Epithelial cell of proximal tubule (primary cell): ENCODE measurements around the gene MIPOL1. TPM values are rescaled to one million over a fixed set of nuclear protein-coding genes. Genes with fewer than 3 reads are reported as not detected.

Source experiments
- DNase-seq: peaks from one replicate; pipeline ENCODE4 v3.0.0-alpha.2; 2011; ENCODE audit warnings: low read depth
- H3K4me3 ChIP-seq: 2 replicates; pipeline ENCODE4 v1.5.1; 2011; ENCODE audit warnings: low read depth, mild to moderate bottlenecking, low read length
- CTCF ChIP-seq: conservative IDR thresholded peaks from 2 replicates; pipeline ENCODE4 v1.5.1; 2012; ENCODE audit warnings: low read depth, mild to moderate bottlenecking, low read length
- total RNA-seq: library from RNA; depleted of rRNA; stranded (reverse); fragments of >200 nt; gene quantifications from 2 replicates; pipeline ENCODE4 v1.2.3, GENCODE V29; 2015

The MIPOL1 gene
- total RNA-seq, 1 donor from 2014 or later: 5.7 TPM

GRCh38 chr14:37257501-37258070 is 59.8 kb downstream of the MIPOL1 start:
- no peak for DNase-seq
- TF ChIP-seq CTCF: no peak
- H3K4me3 ChIP-seq: no peak overlapping the region

DNA sequence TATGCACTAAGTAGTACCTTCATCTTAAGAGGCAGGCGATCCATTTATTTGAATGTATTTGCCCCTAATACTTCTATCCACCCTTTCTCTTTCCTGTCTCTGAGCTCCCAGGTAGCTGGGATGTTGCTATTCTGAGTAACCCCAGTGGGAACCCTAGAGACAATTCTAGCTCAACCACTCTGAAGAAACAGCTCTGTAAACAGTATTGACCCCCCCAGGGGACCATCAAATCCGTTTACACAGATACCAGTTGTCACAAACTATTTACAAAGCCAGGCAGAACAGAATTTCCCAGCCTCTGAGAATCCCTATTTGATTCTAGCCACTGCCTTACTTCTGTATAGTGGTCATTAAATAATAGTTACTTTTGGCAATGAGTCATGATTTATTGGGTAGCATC is 64.9 kb downstream of the MIPOL1 start:
- DNase-seq: no peak
- no peak overlapping the region for H3K4me3 ChIP-seq
- TF ChIP-seq CTCF: no peak

DNA sequence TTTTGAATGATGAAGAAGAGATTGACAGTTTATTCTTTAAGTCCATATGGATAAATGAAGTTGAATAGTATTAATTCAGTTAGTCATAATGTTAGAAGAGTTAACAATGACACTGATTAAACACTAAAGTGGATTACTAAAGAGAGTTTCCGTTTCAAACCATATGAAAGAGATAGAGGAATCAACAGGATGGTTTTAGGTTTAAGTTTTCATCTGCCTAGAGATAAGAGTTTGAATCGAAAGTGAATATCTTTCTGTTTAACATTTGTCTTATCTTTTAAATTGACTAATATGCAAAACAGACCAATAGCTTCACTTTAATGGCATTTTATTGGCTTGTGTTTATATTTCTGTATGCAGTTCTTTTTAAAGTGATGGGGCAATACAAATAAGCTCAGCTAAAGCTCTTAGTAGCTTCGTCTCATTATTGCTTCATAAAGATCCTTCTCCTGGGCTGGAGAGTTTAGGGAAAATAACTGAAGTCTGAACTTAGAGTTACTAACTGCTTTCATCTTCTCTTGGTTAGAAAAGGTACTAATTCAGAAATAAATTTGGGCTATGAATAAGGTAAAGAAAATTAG is 66.0 kb downstream of the MIPOL1 start:
- H3K4me3 ChIP-seq: no peak overlapping the region
- DNase-seq: no peak
- TF ChIP-seq CTCF: no peak

DNA sequence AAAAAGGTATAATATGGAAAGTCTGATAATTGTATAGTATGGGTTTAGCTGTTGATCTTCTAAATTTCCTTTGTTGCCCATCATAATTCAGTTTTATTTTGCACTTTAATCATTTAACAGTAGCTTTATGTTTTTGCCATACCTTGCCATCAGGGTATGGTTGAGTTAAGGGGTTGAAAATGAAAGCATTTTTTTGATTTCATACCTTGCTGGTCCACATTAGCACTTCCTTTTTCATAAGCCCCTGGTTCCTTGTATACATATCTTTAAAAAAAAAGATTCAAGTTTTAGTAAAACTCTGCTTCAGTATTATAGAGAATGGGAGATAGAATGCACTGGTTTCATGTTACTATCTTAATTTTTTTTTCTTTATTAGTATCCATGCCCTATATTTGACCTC is 71.1 kb downstream of the MIPOL1 start:
- no peak overlapping the region for H3K4me3 ChIP-seq
- TF ChIP-seq CTCF: no peak
- DNase-seq: no peak

- TF ChIP-seq CTCF: no peak
- no peak overlapping the region for H3K4me3 ChIP-seq
- no peak for DNase-seq
These were observed 72.9 kb downstream of the MIPOL1 start for GRCh38 chr14:37270629-37271028.

DNA sequence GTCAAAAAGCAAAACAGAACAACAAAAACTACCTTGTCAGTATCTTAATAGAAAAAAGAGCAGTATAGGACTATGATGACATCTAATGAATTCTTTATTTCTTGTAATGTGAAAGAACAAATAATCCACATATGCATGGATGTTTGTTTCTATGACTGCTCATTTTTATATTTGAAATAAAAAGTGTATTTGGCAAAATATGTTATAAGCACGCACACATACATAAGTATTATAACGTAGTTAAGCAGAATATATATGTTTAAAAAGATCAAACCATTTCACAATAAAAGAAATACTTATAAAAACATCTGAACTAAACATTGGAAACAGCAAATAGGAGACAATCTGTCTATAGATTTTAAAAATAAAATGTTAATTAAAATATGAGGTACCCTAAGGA is 74.8 kb downstream of the MIPOL1 start:
- no peak for TF ChIP-seq CTCF
- H3K4me3 ChIP-seq: no peak overlapping the region
- DNase-seq: no peak

DNA sequence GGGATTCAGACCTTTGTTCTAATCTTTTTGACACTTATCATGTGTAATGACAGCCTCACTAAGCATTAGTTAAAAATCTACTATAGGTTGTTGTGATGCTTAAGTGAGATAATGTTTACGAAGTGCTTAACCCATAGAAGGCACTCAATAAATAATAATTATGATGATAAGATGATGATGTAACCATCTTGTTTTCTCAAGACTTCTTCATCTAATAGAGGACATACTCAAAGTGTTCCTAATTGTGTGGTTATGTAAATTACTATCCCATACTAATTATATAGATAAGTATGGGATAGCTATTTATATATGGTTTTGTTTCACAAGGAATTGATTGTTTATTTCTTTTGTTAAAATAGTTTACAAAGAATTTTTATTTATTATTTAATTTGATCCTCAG is 76.9 kb downstream of the MIPOL1 start:
- no peak for DNase-seq
- TF ChIP-seq CTCF: no peak
- no peak overlapping the region for H3K4me3 ChIP-seq
